HG02943 (cell line): ENCODE data around the gene TWF1.
"Not testable (repeated sequence)": the region's sequence is repeated elsewhere in the genome, so short reads cannot be mapped to it uniquely, and the experiment has no call there.

Experiments used
- ATAC-seq: cut with Tn5 transposase; IDR thresholded peaks from one replicate; pipeline ENCODE4 v1.9.1; 2021; ENCODE audit warnings: mild to moderate bottlenecking, low read depth, moderate library complexity; ENCODE audit not compliant: unreplicated experiment

Gene TWF1

GRCh38 chr12:43806737-43807072 is 588 bp upstream of the TWF1 start:
- no peak for ATAC-seq

- no peak for ATAC-seq
Observed at GRCh38 chr12:43805149-43805859, 813 bp downstream of the TWF1 start.

- no peak for ATAC-seq
Observed at GRCh38 chr12:43797561-43798217, 8.4 kb downstream of the TWF1 start.

DNA sequence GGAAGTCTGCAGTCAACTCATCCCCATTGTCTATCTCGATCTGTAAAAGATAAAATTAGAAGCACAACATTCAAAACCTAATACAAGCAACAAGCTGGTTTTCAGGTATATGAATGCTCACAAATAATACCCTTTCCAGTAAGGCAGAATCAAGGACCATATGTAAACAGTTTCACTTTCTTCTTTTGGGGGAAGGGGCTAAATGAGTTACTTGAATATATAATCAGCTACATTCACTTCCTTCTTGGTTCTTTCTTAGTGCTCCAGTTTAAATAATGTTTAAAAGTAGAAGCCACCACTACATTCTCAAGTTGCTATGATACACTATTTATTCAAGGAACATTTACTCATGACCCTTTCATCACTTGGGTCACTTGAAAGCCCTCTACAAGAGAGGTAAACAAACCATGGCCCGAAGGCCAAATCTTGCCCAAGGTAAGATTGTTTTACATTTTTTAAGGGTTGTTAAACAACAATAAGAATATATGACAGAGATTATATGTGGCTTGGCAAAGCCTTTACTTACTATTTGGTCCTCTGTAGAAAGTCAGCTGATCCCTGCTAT is 10.3 kb downstream of the TWF1 start:
- ATAC-seq = no peak

DNA sequence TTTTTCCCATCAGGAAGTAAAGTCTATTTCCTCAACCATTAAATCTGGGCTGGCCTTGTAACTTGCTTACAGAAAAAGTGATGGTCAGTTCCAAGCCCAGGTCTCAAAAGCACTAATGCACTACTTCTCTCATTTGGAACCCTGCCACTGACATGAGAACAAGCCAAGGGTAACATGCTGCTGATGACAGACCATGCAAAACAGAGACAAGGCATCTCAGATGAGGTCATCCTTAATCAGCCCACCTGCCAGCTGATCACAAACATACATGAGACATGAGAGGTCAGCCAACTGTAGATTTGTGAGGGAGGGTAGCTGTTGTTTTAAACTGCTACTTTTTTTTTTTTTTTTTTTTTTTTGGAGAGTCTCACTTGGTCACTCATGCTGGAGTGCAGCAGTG is 16.2 kb downstream of the TWF1 start:
- no peak for ATAC-seq

GRCh38 chr12:43786899-43787693 is 19.0 kb downstream of the TWF1 start:
- no peak for ATAC-seq

GRCh38 chr12:43776498-43776897 is 29.6 kb downstream of the TWF1 start:
- ATAC-seq = no peak

DNA sequence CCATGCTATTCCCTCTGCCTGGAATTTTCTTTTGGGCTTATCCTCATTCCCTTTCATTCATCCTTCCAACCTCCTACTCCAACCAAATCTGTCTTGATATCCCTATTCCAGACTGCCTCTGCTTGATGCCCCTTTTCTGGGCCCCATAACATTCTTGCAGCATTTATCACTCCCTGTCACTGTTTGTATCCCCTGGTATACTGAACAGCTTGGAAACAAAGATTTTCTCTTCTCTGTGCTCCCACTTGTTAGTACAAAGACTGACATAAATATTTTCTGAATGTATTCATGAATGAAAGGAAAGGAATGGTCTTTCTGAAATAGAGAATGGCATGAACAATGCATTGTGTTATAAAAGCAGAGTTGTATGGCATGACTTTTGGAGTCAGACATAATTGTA is 39.8 kb downstream of the TWF1 start:
- ATAC-seq = no peak

DNA sequence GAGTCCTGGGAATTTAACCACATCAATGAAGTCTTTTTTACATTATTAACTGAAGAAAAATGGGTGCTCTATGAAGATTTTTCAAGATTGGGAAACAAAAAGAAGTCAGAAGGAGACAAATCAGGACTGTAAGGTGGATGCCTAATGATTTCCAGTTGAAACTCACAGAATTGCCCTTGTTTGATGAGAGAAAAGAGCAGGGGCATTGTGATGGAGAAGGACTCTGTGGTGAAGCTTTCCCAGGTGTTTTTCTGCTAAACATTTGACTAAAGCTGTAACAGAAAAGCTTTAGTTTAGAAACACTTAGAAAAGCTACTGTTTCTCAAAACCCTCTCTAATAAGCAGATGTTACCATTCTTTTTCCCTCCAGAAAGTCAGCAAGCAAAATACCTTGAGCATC is 41.6 kb downstream of the TWF1 start:
- no peak for ATAC-seq

DNA sequence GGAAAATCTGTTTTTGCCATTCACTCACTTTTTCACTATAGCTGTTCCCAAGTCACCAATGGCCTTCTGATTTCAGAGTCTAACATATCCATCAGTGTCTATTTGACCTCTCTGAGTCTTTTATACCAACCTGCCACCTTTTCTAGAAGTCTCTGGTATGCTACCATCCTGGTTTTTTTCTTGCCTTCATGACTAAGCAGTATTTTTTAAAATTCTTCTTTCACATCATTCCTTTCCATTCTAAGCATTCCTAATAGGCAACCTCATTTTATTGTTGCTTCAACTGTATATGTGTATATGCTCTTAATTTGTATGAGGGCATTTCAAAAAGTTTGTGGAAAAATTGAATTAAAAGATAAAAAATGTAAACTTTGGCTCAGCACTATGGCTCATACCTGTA is 42.3 kb downstream of the TWF1 start:
- no peak for ATAC-seq

DNA sequence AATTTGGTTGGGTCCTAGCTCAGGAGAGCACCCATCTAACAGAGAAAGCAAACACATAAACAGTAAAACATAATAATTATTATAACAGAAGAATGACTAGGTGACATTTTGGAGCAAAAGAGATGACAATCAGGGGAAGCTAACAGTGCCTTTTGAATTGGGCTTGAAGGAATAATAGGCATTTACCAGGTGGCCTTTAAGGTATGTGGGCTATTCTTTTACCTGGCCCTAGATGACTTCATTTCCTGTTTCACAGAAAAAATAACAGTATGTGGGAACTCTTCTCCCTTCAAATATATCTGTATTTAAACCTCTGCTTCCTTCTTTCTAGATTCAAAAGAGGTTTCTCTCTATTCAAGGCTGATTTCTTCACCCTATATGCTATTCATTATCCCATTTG is 43.5 kb downstream of the TWF1 start:
- ATAC-seq = no peak

DNA sequence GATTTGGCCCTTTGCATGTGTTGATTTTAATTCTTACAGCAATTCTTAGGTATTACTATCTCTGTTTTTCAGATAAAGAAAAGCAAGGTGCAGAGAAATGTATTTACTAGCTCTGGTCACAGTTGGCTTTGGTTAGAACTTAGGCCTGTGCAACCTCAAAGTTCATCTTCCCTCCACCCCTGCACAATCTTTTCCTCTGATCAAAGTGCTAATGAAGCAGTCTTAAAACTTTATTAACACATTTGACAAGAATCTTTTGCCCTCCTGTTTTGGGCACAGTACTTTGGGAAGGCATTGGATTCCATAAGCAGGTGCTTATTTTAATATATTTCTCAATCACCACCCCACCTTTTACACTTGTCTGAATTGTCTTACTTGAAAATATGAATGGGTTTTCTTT is 44.6 kb downstream of the TWF1 start:
- ATAC-seq = no peak

DNA sequence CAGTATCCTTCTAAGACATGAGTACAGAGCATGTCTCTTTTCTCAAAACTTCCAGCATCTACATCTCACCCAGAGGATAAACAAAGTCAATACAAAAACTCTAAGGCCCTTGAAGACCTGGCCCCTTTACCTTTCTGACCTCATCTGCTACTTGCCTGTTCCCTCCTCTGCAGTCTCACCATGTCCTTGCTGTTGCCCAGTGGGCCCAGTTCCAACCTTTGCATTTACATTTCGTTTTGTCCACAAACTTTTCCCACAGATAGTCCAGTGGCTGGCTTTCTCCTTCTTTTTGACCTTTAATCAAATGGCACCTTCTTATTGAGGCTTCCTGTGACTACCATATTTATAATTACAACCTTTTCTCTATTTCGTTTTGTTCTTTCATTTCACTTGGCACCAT is 45.7 kb downstream of the TWF1 start:
- no peak for ATAC-seq

DNA sequence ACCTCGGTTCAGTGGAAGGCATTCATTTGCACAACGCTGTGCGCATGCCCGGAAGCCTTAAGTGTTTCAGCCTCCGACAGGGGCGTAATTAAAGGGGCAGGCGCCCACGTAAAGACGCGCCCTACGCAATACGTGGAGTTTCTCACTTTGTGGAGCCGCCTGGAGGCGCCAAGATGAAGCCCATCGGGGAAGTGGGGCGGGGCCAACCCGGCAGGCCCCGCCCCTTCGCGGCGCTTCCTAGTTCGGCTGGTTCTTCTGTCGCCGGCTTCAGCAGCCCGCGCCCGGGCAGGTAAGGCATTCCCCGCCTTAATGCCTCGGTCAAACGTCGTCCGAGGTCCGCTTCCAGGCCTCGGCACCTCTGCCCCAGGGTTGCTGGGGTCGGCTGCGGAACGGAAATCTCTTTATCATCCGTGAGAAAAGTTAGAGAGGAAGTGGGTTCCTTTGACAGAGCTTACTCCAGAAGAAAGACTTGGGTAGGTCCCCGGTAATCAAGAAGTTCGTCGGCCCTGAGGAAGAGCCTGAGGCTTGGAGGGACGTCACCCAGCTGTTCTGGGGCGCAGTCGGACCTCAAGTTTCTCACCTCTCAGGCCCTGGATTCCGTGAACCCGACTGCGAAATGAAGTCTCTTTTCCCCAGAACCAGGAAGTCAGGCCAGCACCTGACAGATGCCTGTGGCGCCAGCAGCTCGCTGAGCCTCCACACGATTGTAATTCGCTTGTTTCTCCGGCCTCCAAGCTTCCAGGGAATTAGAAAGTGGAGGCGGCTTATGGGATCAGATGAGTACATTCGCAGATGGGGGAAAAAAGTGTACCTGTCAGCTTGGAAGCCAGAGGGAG is 47.2 kb downstream of the TWF1 start, which contains the start of the genes IRAK4 and PUS7L:
TSS of gene IRAK4 (plus strand) at position 224 of the 836 bp plus-strand sequence. CDS start 9,161 bp downstream, outside the sequence.
TSS of gene PUS7L (minus strand) at position 63 of the 836 bp plus-strand sequence. CDS start 3,545 bp downstream, outside the sequence.
- peak; percentile 97 for ATAC-seq

DNA sequence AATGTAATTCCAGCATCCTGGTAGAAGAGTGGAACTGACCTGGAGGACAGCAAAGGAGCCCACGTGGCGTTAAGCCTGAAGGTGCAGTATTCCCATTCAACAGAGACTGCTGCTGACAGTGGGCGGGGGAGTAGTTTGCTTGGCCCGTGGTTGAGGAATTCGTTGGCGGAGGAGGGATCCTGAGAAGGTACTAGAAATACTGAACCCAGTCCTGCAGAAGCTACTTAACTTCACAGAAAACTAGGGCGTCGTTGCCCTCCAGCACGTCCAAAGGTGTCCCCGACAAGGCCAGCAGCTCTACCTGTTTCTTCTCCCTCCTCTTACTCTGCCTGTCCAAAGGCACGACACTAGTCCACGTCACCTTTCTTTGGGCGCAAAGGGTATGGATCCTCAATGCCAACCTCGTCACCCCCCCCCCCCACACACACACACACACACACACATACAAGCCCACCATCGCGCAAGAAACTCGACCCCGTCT is 47.8 kb downstream of the TWF1 start:
- peak; percentile 22 for ATAC-seq

- ATAC-seq = no peak
Observed at GRCh38 chr12:43754015-43754414, 52.1 kb downstream of the TWF1 start.

DNA sequence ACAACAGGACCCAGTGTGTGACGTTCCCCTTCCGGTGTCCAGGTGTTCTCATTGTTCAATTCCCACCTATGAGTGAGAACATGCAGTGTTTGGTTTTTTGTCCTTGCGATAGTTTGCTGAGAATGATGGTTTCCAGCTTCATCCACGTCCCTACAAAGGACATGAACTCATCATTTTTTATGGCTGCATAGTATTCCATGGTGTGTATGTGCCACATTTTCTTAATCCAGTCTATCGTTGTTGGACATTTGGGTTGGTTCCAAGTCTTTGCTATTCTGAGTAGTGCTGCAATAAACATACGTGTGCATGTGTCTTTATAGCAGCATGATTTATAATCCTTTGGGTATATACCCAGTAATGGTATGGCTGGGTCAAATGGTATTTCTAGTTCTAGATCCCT is 54.8 kb downstream of the TWF1 start:
- ATAC-seq = not testable (repeated sequence)

DNA sequence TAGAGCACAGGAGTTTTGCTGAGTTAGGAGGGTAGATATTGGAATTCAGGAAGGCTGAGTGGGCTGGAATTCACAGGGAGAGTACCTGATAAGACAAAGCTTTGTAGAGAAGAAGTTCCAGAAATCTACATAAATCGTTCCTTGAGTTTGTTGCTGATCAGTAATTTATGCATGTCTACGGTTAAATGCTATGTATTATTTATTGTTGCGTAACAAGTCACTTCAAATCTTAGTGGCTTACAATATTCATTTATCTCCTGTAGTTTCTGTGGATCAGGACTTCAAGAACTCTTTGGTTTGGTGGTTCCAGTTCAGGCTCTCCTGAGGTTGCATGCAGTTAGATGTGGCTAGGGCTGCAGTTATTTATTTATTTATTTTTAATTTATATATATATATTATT is 55.3 kb downstream of the TWF1 start:
- no peak for ATAC-seq

GRCh38 chr12:43749016-43749415 is 57.1 kb downstream of the TWF1 start:
- no peak for ATAC-seq

DNA sequence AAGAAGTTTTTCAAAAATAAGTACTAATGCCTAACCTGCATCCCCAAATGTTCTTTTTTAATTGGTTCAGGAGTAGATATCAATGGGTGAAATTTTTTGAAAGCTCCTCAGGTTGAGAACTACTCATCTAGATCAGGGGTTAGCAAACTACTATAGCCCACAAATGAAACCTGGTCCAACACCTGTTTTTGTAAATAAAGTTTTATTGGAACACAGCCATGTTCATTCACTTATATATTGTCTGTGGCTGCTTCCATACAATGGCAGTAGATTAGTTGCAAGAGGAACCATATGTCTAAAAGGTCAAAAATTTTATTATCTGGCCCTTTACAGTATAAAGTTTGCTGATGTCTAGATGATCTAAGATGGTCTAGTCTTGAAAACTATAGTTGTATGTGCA is 61.3 kb downstream of the TWF1 start:
- no peak for ATAC-seq
